Colonic mucosa (tissue), 4 donors: ENCODE measurements around the gene URGCP. TPM values are rescaled to one million over a fixed set of nuclear protein-coding genes. Genes with fewer than 3 reads are reported as not detected.

Experiments
- DNase-seq: peaks from one replicate; pipeline ENCODE4 v3.0.0-alpha.2; 2020
- H3K27ac ChIP-seq: fragments of 200-600 bp; one replicate; pipeline ENCODE4 v1.8.0; 2021
- H3K27me3 ChIP-seq: fragments of 200-600 bp; one replicate; pipeline ENCODE4 v1.8.0; 2021
- H3K36me3 ChIP-seq: fragments of 200-600 bp; one replicate; pipeline ENCODE4 v1.8.0; 2021
- H3K4me1 ChIP-seq: fragments of 200-600 bp; one replicate; pipeline ENCODE4 v1.8.0; 2021; ENCODE audit warnings: mild to moderate bottlenecking
- H3K4me3 ChIP-seq: fragments of 200-600 bp; one replicate; pipeline ENCODE4 v1.8.0; 2021
- H3K9ac ChIP-seq, 2 donors: one replicate each; pipeline ENCODE4 v1.7.0; 2013; ENCODE audit warnings: control low read depth in 2 of 2, low read depth in 2 of 2, low read length in 2 of 2
- H3K9me3 ChIP-seq: fragments of 200-600 bp; one replicate; pipeline ENCODE4 v1.8.0; 2021
- CTCF ChIP-seq: fragments of 200-600 bp; IDR thresholded peaks from one replicate; pipeline ENCODE4 v1.8.0; 2022; ENCODE audit warnings: antibody characterized with exemption, mild to moderate bottlenecking
- intact Hi-C: fragments of 100-400 bp; cut with DNase I; formaldehyde crosslinking; loops from one replicate; pipeline ENCODE4 v1.14.1; 2022
- total RNA-seq, 2 donors: library from RNA; stranded (reverse); fragmentation: NEBNext Ultra II Directional in 1 of 2; extraction: Animal tissue kit (Norgen Biotek cat#: 25700) in 1 of 2; gene quantifications; one replicate each; pipeline ENCODE4 v1.2.1, GENCODE V29; 2021
- donor health status: healthy.
- donor health status: DM: no; HTN: no; CAD: no.
- donor health status: DM: no; HTN: no; CAD: no.

URGCP gene
- total RNA-seq, 2 donors from 2014 or later: 45.5 to 65.7 TPM

GRCh38 chr7:43865277-43865676 lies 41.1 kb downstream of the URGCP start:
- no peaks in the 10 kb centered on the region for H3K9me3 ChIP-seq
- H3K36me3 ChIP-seq: no peaks in the 10 kb centered on the region
- no peaks in the 10 kb centered on the region for H3K27me3 ChIP-seq
- no peak overlapping the region for H3K27ac ChIP-seq
- TF ChIP-seq CTCF: no peak
- intact Hi-C loops: no loop called here
- H3K4me3 ChIP-seq: no peak overlapping the region
- H3K4me1 ChIP-seq: peaks cover 6% of the 10 kb centered on the region
- H3K9ac ChIP-seq: no peak overlapping the region
- no peak for DNase-seq

GRCh38 chr7:43864126-43864525 lies 42.3 kb downstream of the URGCP start:
- TF ChIP-seq CTCF: no peak

GRCh38 chr7:43856996-43857395 lies 49.4 kb downstream of the URGCP start:
- Histone ChIP-seq H3K9ac (no peak overlapping the region), H3K27me3 (no peaks in the 10 kb centered on the region), H3K27ac (no peak overlapping the region), H3K36me3 (no peaks in the 10 kb centered on the region), H3K4me3 (no peak overlapping the region), H3K9me3 (no peaks in the 10 kb centered on the region), H3K4me1 (no peaks in the 10 kb centered on the region)
- intact Hi-C loops: no loop called here
- DNase-seq: no peak
- no peak for TF ChIP-seq CTCF

More at GRCh38 chr7:43864126-43864525, 42.3 kb downstream of the URGCP start:
- intact Hi-C loops: no loop called here
- Histone ChIP-seq H3K27ac (no peak overlapping the region), H3K4me1 (peaks cover 6% of the 10 kb centered on the region), H3K9me3 (no peaks in the 10 kb centered on the region), H3K4me3 (no peak overlapping the region), H3K9ac (no peak overlapping the region), H3K36me3 (no peaks in the 10 kb centered on the region), H3K27me3 (no peaks in the 10 kb centered on the region)
- no peak for DNase-seq

GRCh38 chr7:43856316-43856715 lies 50.1 kb downstream of the URGCP start:
- Histone ChIP-seq H3K27me3 (no peaks in the 10 kb centered on the region), H3K4me3 (no peak overlapping the region), H3K27ac (no peak overlapping the region), H3K9me3 (no peaks in the 10 kb centered on the region), H3K9ac (no peak overlapping the region), H3K4me1 (no peaks in the 10 kb centered on the region), H3K36me3 (no peaks in the 10 kb centered on the region)
- intact Hi-C loops: no loop called here
- no peak for TF ChIP-seq CTCF
- DNase-seq: no peak

GRCh38 chr7:43855176-43855575 lies 51.2 kb downstream of the URGCP start:
- H3K4me1 ChIP-seq: no peaks in the 10 kb centered on the region

More at GRCh38 chr7:43855176-43855575, 51.2 kb downstream of the URGCP start:
- Histone ChIP-seq H3K4me3 (no peak overlapping the region), H3K27me3 (no peaks in the 10 kb centered on the region), H3K27ac (no peak overlapping the region), H3K36me3 (no peaks in the 10 kb centered on the region), H3K9me3 (no peaks in the 10 kb centered on the region), H3K9ac (no peak overlapping the region)
- no peak for DNase-seq
- intact Hi-C loops: no loop called here
- no peak for TF ChIP-seq CTCF
